Uterus (tissue), 4 donors: Measurements from ENCODE around the gene CRACR2A. TPM values are rescaled to one million over a fixed set of nuclear protein-coding genes. Genes with fewer than 3 reads are reported as not detected.

ENCODE experiments used
- DNase-seq, 2 donors: peaks; one replicate each; pipeline ENCODE4 v3.0.0-alpha.2; 2019 to 2020
- H3K27ac ChIP-seq, 2 donors: fragments of 200-600 bp; sonication (generic); 1 replicate in 1 of 2; 2 replicates in 1 of 2; pipeline ENCODE4 v1.5.1; 2016 to 2018
- H3K27me3 ChIP-seq, 2 donors: fragments of 200-600 bp; sonication (generic); one replicate each; pipeline ENCODE4 v1.5.1; 2018 to 2019; ENCODE audit warnings: control low read depth in 1 of 2
- H3K36me3 ChIP-seq, 2 donors: fragments of 200-600 bp; sonication (generic); one replicate each; pipeline ENCODE4 v1.5.1; 2019; ENCODE audit warnings: control low read depth in 1 of 2
- H3K4me1 ChIP-seq, 2 donors: fragments of 200-600 bp; sonication (generic); one replicate each; pipeline ENCODE4 v1.5.1; 2018 to 2019; ENCODE audit warnings: control low read depth in 1 of 2
- H3K4me3 ChIP-seq, 2 donors: fragments of 200-600 bp; sonication (generic); 1 replicate in 1 of 2; 2 replicates in 1 of 2; pipeline ENCODE4 v1.5.1; 2018 to 2019; ENCODE audit warnings: mild to moderate bottlenecking in 1 of 2
- H3K9me3 ChIP-seq, 2 donors: fragments of 200-600 bp; sonication (generic); one replicate each; pipeline ENCODE4 v1.5.1; 2019; ENCODE audit warnings: control low read depth in 1 of 2
- CTCF ChIP-seq, 4 experiments: fragments of 200-600 bp in 2 of 4; fragments of 450-650 bp in 2 of 4; sonication (generic) in 2 of 4; IDR thresholded peaks; one replicate each; pipeline ENCODE4 v1.5.1; 2016 to 2019; ENCODE audit warnings: antibody characterized with exemption in 4 of 4, mild to moderate bottlenecking in 2 of 4, moderate library complexity in 1 of 4
- POLR2A ChIP-seq, 2 donors: fragments of 450-650 bp; IDR thresholded peaks; one replicate each; pipeline ENCODE4 v1.6.1; 2016; ENCODE audit warnings: antibody characterized with exemption in 2 of 2, mild to moderate bottlenecking in 1 of 2, moderate library complexity in 1 of 2
- intact Hi-C: fragments of 100-400 bp; cut with DNase I; formaldehyde crosslinking; loops from one replicate; pipeline ENCODE4 v1.15.1; 2023; ENCODE audit warnings: low total_unique reads
- total RNA-seq, 4 donors: library from RNA; depleted of rRNA in 3 of 4; stranded (reverse); fragments of >200 nt in 3 of 4; gene quantifications; one replicate each; pipeline versions ENCODE4 v1.1.0 to v1.2.4, GENCODE V29; 2014 to 2023
- donor health status: DM: yes; HTN: yes; CAD: no.

Gene CRACR2A
- total RNA-seq, 4 donors from 2014 or later: 0.88 to 33.6 (median 3.2) TPM

- Histone ChIP-seq H3K36me3 (no peaks in the 10 kb centered on the region), H3K27me3 (no peaks in the 10 kb centered on the region), H3K27ac (no peak overlapping the region), H3K4me3 (no peak overlapping the region), H3K9me3 (no peaks in the 10 kb centered on the region), H3K4me1 (no peaks in the 10 kb centered on the region)
- no peak for DNase-seq
- TF ChIP-seq CTCF (IDR thresholded peaks at IDR 0.05): no peak
- TF ChIP-seq POLR2A (IDR thresholded peaks at IDR 0.05): no peak
- intact Hi-C loops: no loop called here
Observed at GRCh38 chr12:3743803-3744202, 9.1 kb downstream of the CRACR2A start.

- Histone ChIP-seq H3K36me3 (no peaks in the 10 kb centered on the region), H3K9me3 (no peaks in the 10 kb centered on the region), H3K4me3 (no peak overlapping the region), H3K27ac (no peak overlapping the region), H3K27me3 (no peaks in the 10 kb centered on the region), H3K4me1 (no peaks in the 10 kb centered on the region)
- intact Hi-C loops: no loop called here
- no peak for DNase-seq
- TF ChIP-seq CTCF (IDR thresholded peaks at IDR 0.05) (no peak), POLR2A (IDR thresholded peaks at IDR 0.05) (no peak)
Observed at GRCh38 chr12:3741882-3742672, 10.8 kb downstream of the CRACR2A start.

- no peak for DNase-seq
- Histone ChIP-seq H3K9me3 (no peaks in the 10 kb centered on the region), H3K4me1 (no peaks in the 10 kb centered on the region), H3K4me3 (no peak overlapping the region), H3K27ac (no peak overlapping the region), H3K27me3 (no peaks in the 10 kb centered on the region), H3K36me3 (no peaks in the 10 kb centered on the region)
- intact Hi-C loops: no loop called here
- TF ChIP-seq POLR2A (IDR thresholded peaks at IDR 0.05) (no peak), CTCF (IDR thresholded peaks at IDR 0.05) (no peak)
Observed at GRCh38 chr12:3740480-3741231, 12.3 kb downstream of the CRACR2A start.

- no peak for DNase-seq
- Histone ChIP-seq H3K27me3 (no peaks in the 10 kb centered on the region), H3K4me3 (no peak overlapping the region), H3K27ac (no peak overlapping the region), H3K4me1 (no peaks in the 10 kb centered on the region), H3K9me3 (no peaks in the 10 kb centered on the region), H3K36me3 (no peaks in the 10 kb centered on the region)
- intact Hi-C loops: no loop called here
- TF ChIP-seq CTCF (IDR thresholded peaks at IDR 0.05) (no peak), POLR2A (IDR thresholded peaks at IDR 0.05) (no peak)
Observed at GRCh38 chr12:3735432-3735831, 17.5 kb downstream of the CRACR2A start.

- DNase-seq: no peak
- intact Hi-C loops: no loop called here
- no peaks in the 10 kb centered on the region for H3K36me3 ChIP-seq
- TF ChIP-seq POLR2A (IDR thresholded peaks at IDR 0.05) (no peak), CTCF (IDR thresholded peaks at IDR 0.05) (no peak)
- no peak overlapping the region for H3K27ac ChIP-seq
- H3K4me1 ChIP-seq: no peaks in the 10 kb centered on the region
- H3K4me3 ChIP-seq: no peak overlapping the region
- H3K27me3 ChIP-seq: no peaks in the 10 kb centered on the region
- no peaks in the 10 kb centered on the region for H3K9me3 ChIP-seq
Observed at GRCh38 chr12:3732901-3733300, 20.0 kb downstream of the CRACR2A start.
